HepG2 (cell line): ENCODE data around the gene METTL22. TPM values are rescaled to one million over a fixed set of nuclear protein-coding genes. Genes with fewer than 3 reads are reported as not detected.

Experiments
- ADNP ChIP-seq: sonication (generic); formaldehyde crosslinking; IDR thresholded peaks from 2 replicates; pipeline ENCODE4 v1.4.0; 2020; ENCODE audit warnings: missing genetic modification reagents
- AGO1 ChIP-seq: fragments of 200-400 bp; formaldehyde crosslinking; IDR thresholded peaks from 2 replicates; pipeline ENCODE4 v1.6.1; 2017; ENCODE audit warnings: mild to moderate bottlenecking, low read depth, low read length, moderate library complexity; ENCODE audit not compliant: poor library complexity, severe bottlenecking
- HOXA3 ChIP-seq: sonication (generic); formaldehyde crosslinking; IDR thresholded peaks from 2 replicates; pipeline ENCODE4 v1.5.0; 2020; ENCODE audit warnings: missing genetic modification reagents
- IRF9 ChIP-seq: sonication (generic); formaldehyde crosslinking; IDR thresholded peaks from 2 replicates; pipeline ENCODE4 v1.8.0; 2022; ENCODE audit warnings: missing genetic modification reagents, mild to moderate bottlenecking, borderline replicate concordance
- KIAA2018 ChIP-seq: sonication (generic); formaldehyde crosslinking; IDR thresholded peaks from 2 replicates; pipeline ENCODE4 v1.5.0; 2020; ENCODE audit warnings: mild to moderate bottlenecking, missing genetic modification reagents, borderline replicate concordance
- MBNL3 ChIP-seq: fragments of 250-450 bp; sonication (Bioruptor Pico); conservative IDR thresholded peaks from 2 replicates; pipeline ENCODE4 v1.8.0; 2022; ENCODE audit warnings: mild to moderate bottlenecking, inconsistent platforms
- MED13 ChIP-seq: sonication (generic); formaldehyde crosslinking; IDR thresholded peaks from 2 replicates; pipeline ENCODE4 v1.5.0; 2020; ENCODE audit warnings: missing genetic modification reagents
- MEIS2 ChIP-seq: sonication (generic); formaldehyde crosslinking; IDR thresholded peaks from 2 replicates; pipeline ENCODE4 v1.9.0; 2021; ENCODE audit warnings: mild to moderate bottlenecking, missing genetic modification reagents
- MTA1 ChIP-seq: sonication (generic); formaldehyde crosslinking; IDR thresholded peaks from 2 replicates; pipeline ENCODE4 v1.4.0; 2020; ENCODE audit warnings: missing genetic modification reagents, mild to moderate bottlenecking, borderline replicate concordance
- NFYC ChIP-seq: IDR thresholded peaks from 2 replicates; pipeline ENCODE4 v1.6.1; 2016; ENCODE audit warnings: missing genetic modification reagents, missing compliant biosample characterization
- NR2C2 ChIP-seq: sonication (generic); formaldehyde crosslinking; IDR thresholded peaks from 2 replicates; pipeline ENCODE4 v1.4.0; 2020; ENCODE audit warnings: missing genetic modification reagents, mild to moderate bottlenecking, moderate library complexity, borderline replicate concordance
- PHF20 ChIP-seq: sonication (generic); formaldehyde crosslinking; IDR thresholded peaks from 2 replicates; pipeline ENCODE4 v1.5.0; 2020; ENCODE audit warnings: mild to moderate bottlenecking, missing genetic modification reagents
- SKIL ChIP-seq: sonication (generic); formaldehyde crosslinking; IDR thresholded peaks from 2 replicates; pipeline ENCODE4 v1.8.0; 2022; ENCODE audit warnings: missing genetic modification reagents, mild to moderate bottlenecking, moderate library complexity, borderline replicate concordance
- SMARCE1 ChIP-seq: fragments of 450-650 bp; IDR thresholded peaks from 2 replicates; pipeline ENCODE4 v1.6.1; 2017; ENCODE audit warnings: borderline replicate concordance
- TCF7 ChIP-seq: sonication (generic); IDR thresholded peaks from 2 replicates; pipeline ENCODE4 v1.6.1; 2016; ENCODE audit warnings: antibody characterized with exemption, low read depth
- ZMAT5 ChIP-seq: sonication (generic); formaldehyde crosslinking; IDR thresholded peaks from 2 replicates; pipeline ENCODE4 v1.5.0; 2020; ENCODE audit warnings: mild to moderate bottlenecking, low read depth, missing genetic modification reagents, borderline replicate concordance
- ZNF446 ChIP-seq: sonication (generic); formaldehyde crosslinking; IDR thresholded peaks from 2 replicates; pipeline ENCODE4 v1.5.0; 2020; ENCODE audit warnings: mild to moderate bottlenecking, missing genetic modification reagents
- ZNF598 ChIP-seq: sonication (generic); formaldehyde crosslinking; IDR thresholded peaks from 2 replicates; pipeline ENCODE4 v1.5.1; 2020; ENCODE audit warnings: mild to moderate bottlenecking, missing genetic modification reagents, borderline replicate concordance
- polyA plus RNA-seq, 8 experiments: library from polyadenylated mRNA; depleted of rRNA in 3 of 8; stranded (reverse) in 7 of 8; unstranded in 1 of 8; fragments of >200 nt; fragmentation: Illumina TruSeq in 4 of 8; extraction: Trizol in 4 of 8; gene quantifications; 2 replicates each; pipeline versions ENCODE4 v1.2.1 to v1.2.3, GENCODE V29; 2011 to 2016; ENCODE audit warnings: low read depth in 4 of 8, missing spikeins in 1 of 8, mixed read lengths in 1 of 8; ENCODE audit not compliant: insufficient read depth in 1 of 8
- total RNA-seq, 5 experiments: library from RNA; depleted of rRNA; stranded (reverse); fragments of >200 nt; fragmentation: Illumina TruSeq; extraction: Trizol; gene quantifications; 2 replicates each; pipeline ENCODE4 v1.2.3, GENCODE V29; 2016; ENCODE audit warnings: low read depth in 1 of 5

Gene METTL22
- total and polyA plus RNA-seq, 2 of the 13 experiments (the other 11 are each of a cell fraction or from before 2014, with no cell fraction given): 36.2 to 94.8 TPM

GRCh38 chr16:8674413-8675022, 53.0 kb downstream of the METTL22 start, which contains the start of gene ABAT (continued):
- TF ChIP-seq KIAA2018 (CRISPR knock-in tag) (no peak), NR2C2 (CRISPR knock-in tag) (no peak; the same call in 1 of the 2 replicates), MED13 (CRISPR knock-in tag) (0 out of 2 replicates have a peak, but pooled peaks have one; percentile 88), SKIL (CRISPR knock-in tag) (peak; percentile 75), MEIS2 (CRISPR knock-in tag) (peak; percentile 82), ZNF598 (CRISPR knock-in tag) (no peak), ZNF446 (no peak), IRF9 (CRISPR knock-in tag) (peak; percentile 68; the same call in 1 of the 2 replicates), ADNP (no peak), PHF20 (CRISPR knock-in tag) (no peak), HOXA3 (peak; percentile 43; the same call in 1 of the 2 replicates), AGO1 (no peak), ZMAT5 (CRISPR knock-in tag) (no peak), MTA1 (CRISPR knock-in tag) (0 out of 2 replicates have a peak, but pooled peaks have one; percentile 39), MBNL3 (CRISPR knock-in tag) (no peak), NFYC (CRISPR knock-in tag) (peak; percentile 92), SMARCE1 (no peak), TCF7 (no peak)
